ENCODE measurements around the gene MACROD1. TPM values are rescaled to one million over a fixed set of nuclear protein-coding genes. Genes with fewer than 3 reads are reported as not detected.

Gene MACROD1
- total RNA-seq, 1 donor, result 17.7 TPM

DNA sequence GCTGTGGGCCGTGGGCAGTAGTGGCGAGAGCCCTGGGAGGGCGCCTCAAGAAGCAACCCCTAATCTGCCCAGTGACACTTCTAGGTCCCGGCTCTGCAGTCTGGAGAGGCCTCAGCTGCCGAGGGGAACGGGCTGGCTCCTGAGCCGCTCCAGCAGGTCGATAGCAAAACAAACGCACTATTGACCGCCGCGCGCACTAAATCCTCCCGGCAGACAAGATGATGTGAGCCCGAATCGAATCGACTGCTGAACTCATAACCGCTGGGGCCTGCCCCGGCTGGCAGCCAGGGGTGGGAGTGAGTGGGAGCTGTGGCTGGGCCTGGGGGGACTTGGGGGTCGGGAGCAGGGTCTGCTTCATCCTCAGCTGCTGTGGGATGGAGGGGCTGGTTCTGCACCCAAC is 94.1 kb downstream of the MACROD1 start:
- Histone ChIP-seq H3K4me2 (ENCODE audit: insufficient read depth, low read length) (no peak overlapping the region), H3K4me3 (ENCODE audit: insufficient read depth, low read length) (no peak overlapping the region), H3K79me2 (ENCODE audit: insufficient read depth, low read length) (no peaks in the 10 kb centered on the region), H3K9me3 (ENCODE audit: low read depth, low read length) (no peaks in the 10 kb centered on the region), H4K20me1 (ENCODE audit: insufficient read depth, low read length) (peaks cover 16% of the 10 kb centered on the region), H3K4me1 (ENCODE audit: insufficient read depth, low read length) (no peaks in the 10 kb centered on the region), H2AFZ (ENCODE audit: low read length) (no peak overlapping the region), H3K36me3 (ENCODE audit: insufficient read depth, low read length) (no peaks in the 10 kb centered on the region), H3K27me3 (ENCODE audit: insufficient read depth, low read length) (no peaks in the 10 kb centered on the region), H3K27ac (ENCODE audit: low read depth, low read length) (no peak overlapping the region)
- no peak for DNase-seq (ENCODE audit: insufficient read length, low spot score, missing footprints)
- TF ChIP-seq, protein P1, sequence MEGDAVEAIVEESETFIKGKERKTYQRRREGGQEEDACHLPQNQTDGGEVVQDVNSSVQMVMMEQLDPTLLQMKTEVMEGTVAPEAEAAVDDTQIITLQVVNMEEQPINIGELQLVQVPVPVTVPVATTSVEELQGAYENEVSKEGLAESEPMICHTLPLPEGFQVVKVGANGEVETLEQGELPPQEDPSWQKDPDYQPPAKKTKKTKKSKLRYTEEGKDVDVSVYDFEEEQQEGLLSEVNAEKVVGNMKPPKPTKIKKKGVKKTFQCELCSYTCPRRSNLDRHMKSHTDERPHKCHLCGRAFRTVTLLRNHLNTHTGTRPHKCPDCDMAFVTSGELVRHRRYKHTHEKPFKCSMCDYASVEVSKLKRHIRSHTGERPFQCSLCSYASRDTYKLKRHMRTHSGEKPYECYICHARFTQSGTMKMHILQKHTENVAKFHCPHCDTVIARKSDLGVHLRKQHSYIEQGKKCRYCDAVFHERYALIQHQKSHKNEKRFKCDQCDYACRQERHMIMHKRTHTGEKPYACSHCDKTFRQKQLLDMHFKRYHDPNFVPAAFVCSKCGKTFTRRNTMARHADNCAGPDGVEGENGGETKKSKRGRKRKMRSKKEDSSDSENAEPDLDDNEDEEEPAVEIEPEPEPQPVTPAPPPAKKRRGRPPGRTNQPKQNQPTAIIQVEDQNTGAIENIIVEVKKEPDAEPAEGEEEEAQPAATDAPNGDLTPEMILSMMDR (IDR thresholded peaks at IDR 0.05; ENCODE audit: extremely low read depth, low read depth, low read length), result no peak

DNA sequence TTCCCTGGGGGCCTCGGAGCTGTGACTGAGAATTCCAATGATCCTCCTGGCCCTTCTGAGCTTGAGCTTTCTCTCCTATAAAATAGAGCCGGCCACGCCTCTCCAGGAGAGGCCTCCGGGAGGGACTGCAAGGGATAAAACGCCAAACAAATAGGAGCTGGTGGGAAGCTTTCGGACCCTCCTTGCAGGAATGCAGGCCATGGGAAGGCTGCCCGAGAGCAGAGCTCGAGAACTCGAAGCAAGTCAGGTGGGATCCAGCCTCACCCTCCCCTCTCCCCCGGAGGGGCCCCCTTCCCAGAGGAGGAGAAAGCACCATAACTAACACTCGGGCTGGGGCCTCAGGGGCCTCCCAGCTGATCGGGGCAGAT is 95.6 kb downstream of the MACROD1 start:
- Histone ChIP-seq H4K20me1 (ENCODE audit: insufficient read depth, low read length) (peaks cover 10% of the 10 kb centered on the region), H3K9me3 (ENCODE audit: low read depth, low read length) (no peaks in the 10 kb centered on the region), H3K27ac (ENCODE audit: low read depth, low read length) (no peak overlapping the region), H3K79me2 (ENCODE audit: insufficient read depth, low read length) (no peaks in the 10 kb centered on the region), H2AFZ (ENCODE audit: low read length) (no peak overlapping the region), H3K4me3 (ENCODE audit: insufficient read depth, low read length) (no peak overlapping the region), H3K4me2 (ENCODE audit: insufficient read depth, low read length) (no peak overlapping the region), H3K27me3 (ENCODE audit: insufficient read depth, low read length) (no peaks in the 10 kb centered on the region), H3K36me3 (ENCODE audit: insufficient read depth, low read length) (no peaks in the 10 kb centered on the region), H3K4me1 (ENCODE audit: insufficient read depth, low read length) (no peaks in the 10 kb centered on the region)
- DNase-seq (ENCODE audit: insufficient read length, low spot score, missing footprints), result no peak
- TF ChIP-seq, protein P1 (IDR thresholded peaks at IDR 0.05; ENCODE audit: extremely low read depth, low read depth, low read length), result no peak

DNA sequence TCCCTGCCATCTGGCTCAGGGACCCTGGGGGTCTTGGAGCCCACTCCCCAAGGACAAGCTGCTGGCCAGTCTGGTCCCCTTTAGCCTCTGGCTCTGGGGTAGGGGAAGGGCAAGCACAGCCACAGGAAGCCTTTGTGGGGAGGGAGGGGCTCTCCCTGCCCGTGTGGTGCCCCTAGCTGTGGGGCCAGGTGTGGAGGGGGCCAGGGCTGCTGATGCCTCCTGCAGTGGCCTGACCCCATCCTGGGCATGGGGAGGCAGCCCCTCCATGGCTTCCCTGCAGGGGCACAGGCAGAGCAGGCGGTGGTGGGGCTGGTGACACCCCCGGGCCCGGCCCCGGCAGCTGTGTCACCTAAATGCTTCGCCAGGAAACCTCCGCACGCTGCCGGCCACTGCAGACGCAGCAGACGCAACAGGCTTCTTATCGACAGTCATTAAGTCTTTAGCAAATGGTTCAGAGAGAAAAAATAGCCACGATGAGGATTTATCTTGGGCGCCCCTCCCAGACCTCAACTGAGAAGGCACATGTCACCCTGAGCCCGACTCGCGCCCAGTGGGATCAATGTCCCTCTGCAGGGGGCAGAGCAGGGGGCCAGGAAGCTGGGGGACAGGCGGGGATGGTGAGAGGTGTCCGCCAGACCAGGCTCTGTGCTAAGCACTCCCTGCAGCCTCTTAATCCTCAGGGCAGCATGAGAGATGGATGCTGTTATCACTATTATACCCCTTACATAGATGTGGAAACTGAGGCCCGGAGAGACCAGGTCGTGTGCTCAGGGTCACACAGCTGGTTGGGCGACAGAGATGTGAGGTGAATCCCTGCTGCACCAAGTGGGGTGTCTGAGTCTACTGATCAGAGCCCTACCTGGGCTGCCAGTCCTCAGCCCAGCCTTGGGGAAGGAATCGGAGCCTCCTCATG is 96.3 kb downstream of the MACROD1 start:
- H3K4me3 ChIP-seq (ENCODE audit: insufficient read depth, low read length), result no peak overlapping the region
- H3K9me3 ChIP-seq (ENCODE audit: low read depth, low read length), result no peaks in the 10 kb centered on the region
- H3K36me3 ChIP-seq (ENCODE audit: insufficient read depth, low read length), result no peaks in the 10 kb centered on the region
- no peak overlapping the region for H3K27ac ChIP-seq (ENCODE audit: low read depth, low read length)
- H3K27me3 ChIP-seq (ENCODE audit: insufficient read depth, low read length), result no peaks in the 10 kb centered on the region
- no peak overlapping the region for H3K4me2 ChIP-seq (ENCODE audit: insufficient read depth, low read length)
- no peaks in the 10 kb centered on the region for H3K79me2 ChIP-seq (ENCODE audit: insufficient read depth, low read length)
- H4K20me1 ChIP-seq (ENCODE audit: insufficient read depth, low read length), result peaks cover 13% of the 10 kb centered on the region
- TF ChIP-seq, protein P1 (IDR thresholded peaks at IDR 0.05; ENCODE audit: extremely low read depth, low read depth, low read length), result no peak
- no peaks in the 10 kb centered on the region for H3K4me1 ChIP-seq (ENCODE audit: insufficient read depth, low read length)
- H2AFZ ChIP-seq (ENCODE audit: low read length), result no peak overlapping the region
- no peak for DNase-seq (ENCODE audit: insufficient read length, low spot score, missing footprints)

DNA sequence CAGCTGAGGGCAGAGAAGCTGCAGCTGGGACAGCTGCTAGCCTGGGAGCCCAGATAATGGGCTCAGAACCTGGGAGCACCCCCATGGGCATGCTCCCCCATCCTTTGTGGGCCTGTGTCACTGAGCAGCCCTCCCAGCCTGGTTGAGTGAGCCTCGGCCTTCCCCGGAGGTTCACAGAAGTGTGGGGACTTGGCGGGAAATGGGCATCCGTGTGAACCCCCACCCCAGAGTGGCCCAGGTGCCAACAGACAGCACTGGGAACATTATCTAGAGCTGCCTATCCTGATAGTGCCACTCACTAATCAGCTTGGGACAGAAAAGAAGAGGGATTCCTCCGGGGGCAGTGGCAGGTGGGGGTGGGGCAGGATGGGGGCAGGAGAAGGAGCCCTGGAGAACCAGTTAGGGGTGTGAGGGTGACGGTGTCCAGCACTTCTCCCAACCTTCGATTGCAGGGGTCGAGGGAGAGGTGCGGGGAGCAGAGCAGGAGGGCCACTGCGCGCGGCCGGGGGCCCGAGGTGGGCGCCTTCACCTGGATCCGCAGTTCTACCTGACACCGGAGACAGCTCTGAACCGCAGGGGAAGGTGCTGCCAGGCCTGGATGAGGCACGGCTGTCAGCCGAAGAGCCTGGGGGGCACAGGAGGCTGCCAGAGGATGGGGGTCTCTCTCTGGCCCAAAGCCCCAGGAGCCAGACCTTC is 97.1 kb downstream of the MACROD1 start:
- no peaks in the 10 kb centered on the region for H3K36me3 ChIP-seq (ENCODE audit: insufficient read depth, low read length)
- H3K79me2 ChIP-seq (ENCODE audit: insufficient read depth, low read length), result no peaks in the 10 kb centered on the region
- H3K27ac ChIP-seq (ENCODE audit: low read depth, low read length), result no peak overlapping the region
- H4K20me1 ChIP-seq (ENCODE audit: insufficient read depth, low read length), result peaks cover 10% of the 10 kb centered on the region
- no peaks in the 10 kb centered on the region for H3K4me1 ChIP-seq (ENCODE audit: insufficient read depth, low read length)
- no peak overlapping the region for H2AFZ ChIP-seq (ENCODE audit: low read length)
- no peaks in the 10 kb centered on the region for H3K9me3 ChIP-seq (ENCODE audit: low read depth, low read length)
- TF ChIP-seq, protein P1 (IDR thresholded peaks at IDR 0.05; ENCODE audit: extremely low read depth, low read depth, low read length), result no peak
- no peak overlapping the region for H3K4me3 ChIP-seq (ENCODE audit: insufficient read depth, low read length)
- no peak overlapping the region for H3K4me2 ChIP-seq (ENCODE audit: insufficient read depth, low read length)
- DNase-seq (ENCODE audit: insufficient read length, low spot score, missing footprints), result no peak
- H3K27me3 ChIP-seq (ENCODE audit: insufficient read depth, low read length), result no peaks in the 10 kb centered on the region
